Mammary epithelial cell (primary cell): ENCODE data around the gene AP3S1.

Experiments used
- CTCF ChIP-seq, 2 donors: IDR thresholded peaks in 1 of 2; conservative IDR thresholded peaks in 1 of 2; 2 replicates each; pipeline ENCODE4 v1.5.1; 2011 to 2012; ENCODE audit warnings: inconsistent platforms in 2 of 2, low read length in 2 of 2, mild to moderate bottlenecking in 2 of 2, control low read depth in 1 of 2, low read depth in 1 of 2; ENCODE audit not compliant: insufficient read depth in 1 of 2; ENCODE audit errors: extremely low read depth in 1 of 2
- EZH2 ChIP-seq: IDR thresholded peaks from 2 replicates; pipeline ENCODE4 v1.6.1; 2012; ENCODE audit warnings: low read length, inconsistent platforms, borderline replicate concordance

GRCh38 chr5:115947260-115947659, 105.5 kb downstream of the AP3S1 start:
- TF ChIP-seq CTCF (conservative IDR thresholded peaks at IDR 0.05 in 1 of 2, IDR thresholded peaks at IDR 0.05 in 1 of 2; ENCODE audit: extremely low read depth in 1 of 2, insufficient read depth in 1 of 2, low read depth in 1 of 2, low read length in 2 of 2) (no peak), EZH2 (no peak)
